PC-9 (cell line): ENCODE measurements around the gene SPATS2L. TPM values are rescaled to one million over a fixed set of nuclear protein-coding genes. Genes with fewer than 3 reads are reported as not detected.

Experiments used
- BruUV-seq: library from RNA; stranded (reverse); fragments of 400-500 nt; replicated peaks from 2 replicates; lab custom pipeline; 2021; lab: Mats Ljungman, UMichigan
- CTCF ChIA-PET: fragments of 300-600 bp; sonication (Branson Sonifier 250); formaldehyde crosslinking; loops from one replicate; lab custom pipeline; 2022; ENCODE audit warnings: antibody characterized with exemption; lab: Charles Lee
- POLR2A ChIA-PET: fragments of 300-600 bp; sonication (Branson Sonifier 250); formaldehyde crosslinking; loops from one replicate; lab custom pipeline; 2022; ENCODE audit warnings: antibody characterized with exemption; ENCODE audit not compliant: unreplicated experiment; lab: Charles Lee
- DNase-seq, 2 experiments: peaks; one replicate each; pipeline versions ENCODE4 v3.0.0 to v3.0.0-alpha.2; 2015 to 2022; ENCODE audit warnings: mixed read lengths in 1 of 2
- H2AFZ ChIP-seq: fragments of 200-600 bp; sonication (generic); 2 replicates; pipeline ENCODE4 v1.8.1; 2017; ENCODE audit warnings: antibody characterized with exemption
- H3F3A ChIP-seq: fragments of 200-600 bp; sonication (generic); 2 replicates; pipeline ENCODE4 v1.8.1; 2017; ENCODE audit warnings: antibody characterized with exemption, mild to moderate bottlenecking, low read depth; ENCODE audit not compliant: insufficient read depth
- H3K27ac ChIP-seq: fragments of 200-600 bp; sonication (generic); 2 replicates; pipeline ENCODE4 v1.6.1; 2016; ENCODE audit warnings: mixed run types
- H3K27me3 ChIP-seq: fragments of 200-600 bp; sonication (generic); 2 replicates; pipeline ENCODE4 v1.6.1; 2016; ENCODE audit warnings: low read depth, mixed run types; ENCODE audit not compliant: insufficient read depth
- H3K36me3 ChIP-seq: fragments of 200-600 bp; sonication (generic); 2 replicates; pipeline ENCODE4 v1.6.1; 2016; ENCODE audit warnings: low read depth, mixed run types
- H3K4me1 ChIP-seq: fragments of 200-600 bp; sonication (generic); replicated peaks from 2 replicates; pipeline ENCODE4 v1.6.1; 2016; ENCODE audit warnings: mixed run types; ENCODE audit not compliant: insufficient read depth
- H3K4me2 ChIP-seq: fragments of 200-600 bp; sonication (generic); 2 replicates; pipeline ENCODE4 v1.6.1; 2017; ENCODE audit warnings: mixed run types
- H3K4me3 ChIP-seq: fragments of 200-600 bp; sonication (generic); 2 replicates; pipeline ENCODE4 v1.6.1; 2016; ENCODE audit warnings: mixed run types
- H3K79me2 ChIP-seq: fragments of 200-600 bp; sonication (generic); 2 replicates; pipeline ENCODE4 v1.6.1; 2017; ENCODE audit warnings: low read depth, mixed run types
- H3K9me2 ChIP-seq: fragments of 200-600 bp; sonication (generic); 2 replicates; pipeline ENCODE4 v1.8.1; 2017; ENCODE audit warnings: mild to moderate bottlenecking; ENCODE audit not compliant: insufficient read depth
- H3K9me3 ChIP-seq: fragments of 200-600 bp; sonication (generic); 2 replicates; pipeline ENCODE4 v1.8.1; 2016; ENCODE audit warnings: low read depth; ENCODE audit not compliant: insufficient read depth
- H4K20me1 ChIP-seq: fragments of 200-600 bp; sonication (generic); 2 replicates; pipeline ENCODE4 v1.8.1; 2017; ENCODE audit not compliant: insufficient read depth
- EZH2 ChIP-seq: fragments of 200-600 bp; sonication (generic); IDR thresholded peaks from 2 replicates; pipeline ENCODE4 v1.8.0; 2017; ENCODE audit warnings: antibody characterized with exemption, low read depth
- intact Hi-C: fragments of 100-400 bp; cut with micrococcal nuclease; formaldehyde crosslinking; loops from one replicate; pipeline ENCODE4 v1.10.0; 2022; ENCODE audit not compliant: unreplicated experiment
- total RNA-seq: library from RNA; stranded (reverse); gene quantifications from 2 replicates; pipeline ENCODE4 v1.2.3, GENCODE V29; 2021
- TF ChIP-seq, protein P1 (sequence below): fragments of 200-600 bp; sonication (generic); conservative IDR thresholded peaks from 2 replicates; pipeline ENCODE4 v1.6.1; 2017; ENCODE audit warnings: mixed run types, antibody characterized with exemption, mild to moderate bottlenecking, moderate library complexity

SPATS2L gene
- total RNA-seq, 1 experiment from 2014 or later, result 199 TPM

GRCh38 chr2:200482194-200482593 lies 175.7 kb downstream of the SPATS2L start:
- intact Hi-C loops, result loop anchor here (5.0 kb wide), 1 partner anchor 175 kb away; the partner anchor contains the start of gene SPATS2L
- BruUV-seq, result no TSS peak
- no peak overlapping the region for H3K4me2 ChIP-seq
- DNase-seq, result no peak
- peaks cover 17% of the 10 kb centered on the region for H3K36me3 ChIP-seq
- CTCF ChIA-PET, result interaction anchor here (0.6 kb wide), 1 partner anchor 23 kb away, joined by 4 read pairs; no protein-coding TSS in a partner anchor
- no peaks in the 10 kb centered on the region for H3K27me3 ChIP-seq
- peaks cover 56% of the 10 kb centered on the region for H3F3A ChIP-seq
- no peaks in the 10 kb centered on the region for H3K9me3 ChIP-seq
- POLR2A ChIA-PET, result interaction anchor here (0.7 kb wide), 1 partner anchor 77 kb away, joined by 6 read pairs; no protein-coding TSS in a partner anchor
- no peaks in the 10 kb centered on the region for H3K79me2 ChIP-seq
- no peaks in the 10 kb centered on the region for H4K20me1 ChIP-seq
- H3K27ac ChIP-seq, result no peak overlapping the region
- no peaks in the 10 kb centered on the region for H3K9me2 ChIP-seq
- TF ChIP-seq, protein P1, sequence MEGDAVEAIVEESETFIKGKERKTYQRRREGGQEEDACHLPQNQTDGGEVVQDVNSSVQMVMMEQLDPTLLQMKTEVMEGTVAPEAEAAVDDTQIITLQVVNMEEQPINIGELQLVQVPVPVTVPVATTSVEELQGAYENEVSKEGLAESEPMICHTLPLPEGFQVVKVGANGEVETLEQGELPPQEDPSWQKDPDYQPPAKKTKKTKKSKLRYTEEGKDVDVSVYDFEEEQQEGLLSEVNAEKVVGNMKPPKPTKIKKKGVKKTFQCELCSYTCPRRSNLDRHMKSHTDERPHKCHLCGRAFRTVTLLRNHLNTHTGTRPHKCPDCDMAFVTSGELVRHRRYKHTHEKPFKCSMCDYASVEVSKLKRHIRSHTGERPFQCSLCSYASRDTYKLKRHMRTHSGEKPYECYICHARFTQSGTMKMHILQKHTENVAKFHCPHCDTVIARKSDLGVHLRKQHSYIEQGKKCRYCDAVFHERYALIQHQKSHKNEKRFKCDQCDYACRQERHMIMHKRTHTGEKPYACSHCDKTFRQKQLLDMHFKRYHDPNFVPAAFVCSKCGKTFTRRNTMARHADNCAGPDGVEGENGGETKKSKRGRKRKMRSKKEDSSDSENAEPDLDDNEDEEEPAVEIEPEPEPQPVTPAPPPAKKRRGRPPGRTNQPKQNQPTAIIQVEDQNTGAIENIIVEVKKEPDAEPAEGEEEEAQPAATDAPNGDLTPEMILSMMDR, result no peak
- no peak for TF ChIP-seq EZH2
- no peak overlapping the region for H3K4me3 ChIP-seq
- H2AFZ ChIP-seq, result no peak overlapping the region
- peaks cover 57% of the 10 kb centered on the region for H3K4me1 ChIP-seq

DNA sequence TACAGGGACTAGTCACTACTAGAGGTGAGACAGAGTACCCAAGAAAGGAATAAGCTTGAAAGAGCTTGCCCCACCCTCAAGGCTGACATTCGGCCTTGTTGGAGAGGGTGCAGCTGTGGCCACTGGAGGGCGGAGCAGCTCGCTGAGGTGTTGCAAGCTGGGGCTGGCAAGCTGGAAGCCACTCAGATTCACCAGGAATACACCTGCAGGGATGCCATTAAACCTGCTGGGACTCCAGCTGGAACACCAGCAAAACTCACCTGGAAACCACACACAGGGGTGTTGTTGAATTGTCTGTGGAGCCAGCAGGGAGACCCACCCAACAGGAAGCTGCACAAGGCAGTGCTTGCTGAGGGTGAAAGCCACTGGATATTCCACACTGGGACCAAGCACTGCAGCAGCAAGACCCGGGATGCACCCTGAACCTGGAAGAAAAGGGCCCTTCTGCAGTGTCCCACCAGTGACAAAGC lies 177.3 kb downstream of the SPATS2L start:
- Histone ChIP-seq H3K27me3 (no peaks in the 10 kb centered on the region), H3K4me1 (peaks cover 43% of the 10 kb centered on the region), H2AFZ (no peak overlapping the region), H3K27ac (no peak overlapping the region), H3F3A (peaks cover 42% of the 10 kb centered on the region), H3K4me2 (peak overlapping the region; percentile 30), H3K4me3 (no peak overlapping the region), H3K9me2 (no peaks in the 10 kb centered on the region), H4K20me1 (no peaks in the 10 kb centered on the region), H3K9me3 (no peaks in the 10 kb centered on the region), H3K79me2 (no peaks in the 10 kb centered on the region), H3K36me3 (peaks cover 5% of the 10 kb centered on the region; the same call in 1 of the 2 replicates)
- ChIA-PET POLR2A (interaction anchor here (0.5 to 0.6 kb wide), 3 partner anchors 75 to 508 kb away, joined by 3 to 5 read pairs (median 4); no protein-coding TSS in a partner anchor), CTCF (interaction anchor here (0.5 to 1.8 kb wide), 5 partner anchors 134 to 510 kb away, joined by 3 to 29 read pairs (median 6); no protein-coding TSS in a partner anchor)
- intact Hi-C loops, result loop anchor here (1.0 to 5.0 kb wide), 2 partner anchors 176 to 220 kb away; partner anchors contain the start of gene SPATS2L
- DNase-seq, result peak; percentile 59 to 66
- no peak for TF ChIP-seq EZH2
- TF ChIP-seq, protein P1, result peak; percentile 58
- BruUV-seq, result no TSS peak

GRCh38 chr2:200484934-200485333 lies 178.4 kb downstream of the SPATS2L start:
- no peaks in the 10 kb centered on the region for H4K20me1 ChIP-seq
- no peak overlapping the region for H3K27ac ChIP-seq
- intact Hi-C loops, result loop anchor here (5.0 kb wide), 1 partner anchor 178 kb away; the partner anchor contains the start of gene SPATS2L
- no peaks in the 10 kb centered on the region for H3K9me2 ChIP-seq
- peaks cover 31% of the 10 kb centered on the region for H3K4me1 ChIP-seq
- peaks cover 34% of the 10 kb centered on the region; the same call in 1 of the 2 replicates for H3F3A ChIP-seq
- H3K4me3 ChIP-seq, result no peak overlapping the region
- BruUV-seq, result no TSS peak
- no peaks in the 10 kb centered on the region for H3K79me2 ChIP-seq
- H3K4me2 ChIP-seq, result no peak overlapping the region
- H3K36me3 ChIP-seq, result peaks cover 11% of the 10 kb centered on the region
- DNase-seq, result no peak
- TF ChIP-seq, protein P1, result no peak
- TF ChIP-seq EZH2, result no peak
- H2AFZ ChIP-seq, result no peak overlapping the region
- ChIA-PET POLR2A (interaction anchor here (0.7 kb wide), 1 partner anchor 9 kb away, joined by 4 read pairs; no protein-coding TSS in a partner anchor), CTCF (interaction anchor here (0.6 to 1.8 kb wide), 4 partner anchors 178 to 511 kb away, joined by 3 to 7 read pairs (median 6); partner anchors contain the start of gene SPATS2L)
- H3K9me3 ChIP-seq, result no peaks in the 10 kb centered on the region
- no peaks in the 10 kb centered on the region for H3K27me3 ChIP-seq
